T-helper 2 cell treated with Interferon-gamma antibody and Interleukin-4, amounts not matched to agents 100 ng/mL and 5 ng/mL, for 36 hours (primary cell): ENCODE measurements around the gene PIK3C2B. TPM values are rescaled to one million over a fixed set of nuclear protein-coding genes. Genes with fewer than 3 reads are reported as not detected.
"Not testable (repeated sequence)": the region's sequence is repeated elsewhere in the genome, so short reads cannot be mapped to it uniquely, and the experiment has no call there.

Experiments used
- intact Hi-C: fragments of 100-400 bp; cut with micrococcal nuclease; formaldehyde crosslinking; loops from one replicate; pipeline ENCODE4 v1.15.1; 2023
- total RNA-seq: library from RNA; stranded (reverse); gene quantifications from 2 replicates; pipeline ENCODE4 v1.2.3, GENCODE V29; 2022

PIK3C2B gene
- total RNA-seq, 1 donor from 2014 or later: 17.1 TPM

GRCh38 chr1:204507317-204508105 is 12.9 kb upstream of the PIK3C2B start:
- intact Hi-C loops: loop anchor here (1.0 to 5.0 kb wide), 5 partner anchors 9 to 300 kb away; partner anchors contain the start of genes MDM4 and PPP1R15B

GRCh38 chr1:204506969-204507316 is 12.3 kb upstream of the PIK3C2B start:
- intact Hi-C loops: loop anchor here (1.0 to 5.0 kb wide), 5 partner anchors 9 to 300 kb away; partner anchors contain the start of genes MDM4 and PPP1R15B

DNA sequence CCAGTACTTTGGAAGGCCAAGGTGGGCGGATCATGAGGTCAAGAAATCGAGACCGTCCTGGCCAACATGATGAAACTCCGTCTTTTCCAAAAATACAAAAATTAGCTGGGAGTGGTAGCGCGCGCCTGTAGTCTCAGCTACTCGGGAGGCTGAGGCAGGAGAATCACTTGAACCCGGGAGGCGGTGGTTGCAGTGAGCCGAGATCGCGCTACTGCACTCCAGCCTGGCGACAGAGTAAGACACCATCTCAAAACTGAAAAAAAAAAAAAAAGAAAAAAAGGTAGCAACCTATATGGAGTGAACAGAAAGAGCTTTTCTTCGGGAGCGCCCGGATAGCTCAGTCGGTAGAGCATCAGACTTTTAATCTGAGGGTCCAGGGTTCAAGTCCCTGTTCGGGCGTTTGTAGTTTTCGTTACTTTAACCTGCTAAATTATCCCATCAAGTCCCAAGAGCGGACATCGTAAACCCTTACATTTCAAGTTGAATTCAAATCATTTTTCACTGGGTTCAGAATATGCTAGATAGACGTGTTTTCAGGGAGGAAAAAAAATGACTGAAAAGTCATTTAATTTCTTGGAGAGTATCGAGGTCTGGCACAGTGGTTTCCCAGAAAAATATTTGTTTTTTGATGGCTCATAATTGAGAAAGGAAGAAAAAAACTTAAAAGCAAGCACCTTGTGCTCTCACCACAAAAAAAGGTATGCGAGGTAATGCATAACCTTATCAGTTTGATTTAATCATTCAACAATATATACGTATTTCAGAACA is 11.8 kb upstream of the PIK3C2B start:
- intact Hi-C loops: loop anchor here (2.0 to 5.0 kb wide), 2 partner anchors 38 to 301 kb away; no protein-coding TSS in a partner anchor

DNA sequence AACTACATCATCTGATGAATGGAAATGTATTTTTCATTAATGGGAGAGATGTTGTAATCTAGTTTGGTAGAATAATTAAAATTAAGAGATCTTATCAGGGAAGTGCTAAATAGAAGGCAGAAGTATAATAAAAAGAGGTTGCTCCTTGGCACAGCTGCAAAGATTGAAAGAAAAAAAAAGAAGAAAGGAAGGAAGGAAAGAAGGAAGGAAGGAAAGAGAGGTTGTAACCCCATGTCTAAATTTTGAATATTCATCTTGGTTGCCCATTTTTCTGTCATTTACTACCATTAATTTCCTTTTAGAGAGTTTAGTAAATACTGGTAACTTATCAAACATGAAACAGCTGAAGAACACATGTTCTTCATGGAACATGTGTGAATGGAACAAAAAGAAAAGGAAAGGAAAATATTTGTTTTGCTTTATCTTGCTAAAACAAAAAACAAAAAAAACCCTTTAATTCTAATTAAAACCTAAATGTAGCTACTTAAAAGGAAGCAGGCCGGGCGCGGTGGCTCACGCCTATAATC is 11.1 kb upstream of the PIK3C2B start:
- intact Hi-C loops: loop anchor here (2.0 to 5.0 kb wide), 2 partner anchors 39 to 302 kb away; no protein-coding TSS in a partner anchor

GRCh38 chr1:204503913-204504519 is 9.4 kb upstream of the PIK3C2B start:
- intact Hi-C loops: loop anchor here (1.0 kb wide), 3 partner anchors 58 to 342 kb away; no protein-coding TSS in a partner anchor

DNA sequence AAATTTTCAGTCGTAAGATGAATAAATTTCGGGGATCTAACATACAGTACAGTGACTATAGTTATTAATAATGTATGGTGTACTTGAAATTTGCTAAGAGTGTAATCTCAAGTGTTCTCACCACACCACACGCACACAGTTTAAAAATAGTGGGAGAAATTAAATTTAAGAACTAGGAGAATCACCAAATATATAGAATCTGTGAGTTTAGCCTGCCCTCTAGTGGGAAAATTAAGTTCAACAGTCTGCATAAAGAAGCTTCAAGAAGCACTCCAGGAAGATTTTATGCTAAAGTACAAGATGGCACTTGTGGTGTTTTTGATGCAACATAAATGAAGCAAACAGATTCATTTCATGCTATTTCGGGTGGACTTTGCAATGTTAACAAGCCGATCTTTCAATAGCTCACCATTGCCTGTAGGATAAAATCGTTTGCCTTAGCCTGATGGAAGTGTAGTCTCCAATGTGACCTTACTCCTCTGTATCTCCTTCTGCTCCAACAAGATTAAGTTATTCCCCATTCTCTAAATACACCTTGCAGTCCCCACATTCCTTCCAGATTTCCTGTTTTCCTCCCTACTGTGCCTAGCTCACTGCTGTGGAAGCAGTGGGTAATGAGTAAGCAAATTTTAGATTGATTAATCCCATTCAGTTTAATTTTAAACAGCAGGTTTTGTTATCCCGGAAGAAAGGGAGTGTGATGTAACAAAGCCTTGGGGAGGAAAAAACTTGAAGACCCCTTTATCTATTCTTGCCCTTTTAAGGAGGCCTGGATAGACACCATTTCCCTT is 8.7 kb upstream of the PIK3C2B start:
- intact Hi-C loops: loop anchor here (1.0 kb wide), 3 partner anchors 57 to 341 kb away; no protein-coding TSS in a partner anchor

DNA sequence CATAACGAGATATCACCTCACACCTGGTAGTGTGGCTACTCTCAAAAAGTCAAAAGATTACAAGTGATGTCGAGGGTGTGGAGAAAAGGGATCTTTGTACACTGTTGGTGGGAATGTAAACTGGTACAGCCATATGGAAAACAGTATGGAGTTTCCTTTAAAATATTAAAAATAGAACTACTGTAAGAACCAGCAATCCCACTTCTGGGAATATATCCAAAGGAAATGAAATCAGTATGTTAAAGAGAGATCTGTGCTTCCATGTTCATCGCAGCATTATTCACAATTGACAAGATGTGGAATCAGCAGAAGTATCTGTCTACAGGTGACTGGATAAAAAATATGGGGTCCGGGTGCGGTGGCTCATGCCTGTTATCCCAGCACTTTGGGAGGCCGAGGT is 7.6 kb upstream of the PIK3C2B start:
- intact Hi-C loops: no loop called here

DNA sequence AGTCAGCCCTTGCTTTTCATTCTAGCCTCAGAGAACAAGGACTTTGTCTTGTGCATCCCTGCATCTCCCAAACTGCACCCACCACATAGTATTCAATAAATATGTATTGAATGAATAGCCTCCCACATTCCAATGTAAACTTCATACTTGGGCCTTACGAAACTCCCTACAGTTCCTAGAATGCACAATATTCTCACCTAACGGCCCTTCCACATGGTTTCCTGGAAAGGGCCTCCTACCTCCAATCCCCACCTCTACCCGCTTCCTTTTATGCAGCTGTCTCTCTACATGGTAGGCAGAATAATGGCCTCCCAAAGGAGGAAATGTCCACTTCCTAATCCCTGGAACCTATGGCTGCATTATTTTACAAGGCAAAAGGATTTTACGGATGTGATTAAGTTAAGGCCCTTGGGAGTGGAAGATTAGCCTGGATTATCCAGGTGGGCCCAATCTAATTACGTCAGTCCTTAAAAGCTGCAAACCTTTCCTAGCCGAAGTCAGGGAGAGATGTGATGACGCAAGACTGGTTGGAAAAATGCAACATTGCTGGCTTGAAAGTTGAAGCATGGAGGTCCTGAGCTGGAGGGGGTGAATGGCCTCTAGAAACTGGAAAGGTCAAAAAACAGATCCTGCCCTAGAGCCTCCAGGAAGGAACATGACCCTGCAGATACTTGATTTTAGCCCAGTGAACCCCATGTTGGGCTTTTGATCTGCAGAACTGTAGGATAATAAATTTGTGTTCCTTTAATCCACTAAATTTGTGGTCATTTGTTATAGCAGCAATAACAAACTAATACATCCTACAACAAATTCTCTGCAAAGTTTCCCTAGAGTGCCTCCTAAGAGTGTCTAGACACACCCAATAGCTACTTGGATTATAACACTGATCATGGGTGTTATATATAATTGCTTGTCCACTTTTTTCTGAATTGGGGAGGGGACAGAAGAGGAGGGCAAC is 5.2 kb upstream of the PIK3C2B start:
- intact Hi-C loops: no loop called here

DNA sequence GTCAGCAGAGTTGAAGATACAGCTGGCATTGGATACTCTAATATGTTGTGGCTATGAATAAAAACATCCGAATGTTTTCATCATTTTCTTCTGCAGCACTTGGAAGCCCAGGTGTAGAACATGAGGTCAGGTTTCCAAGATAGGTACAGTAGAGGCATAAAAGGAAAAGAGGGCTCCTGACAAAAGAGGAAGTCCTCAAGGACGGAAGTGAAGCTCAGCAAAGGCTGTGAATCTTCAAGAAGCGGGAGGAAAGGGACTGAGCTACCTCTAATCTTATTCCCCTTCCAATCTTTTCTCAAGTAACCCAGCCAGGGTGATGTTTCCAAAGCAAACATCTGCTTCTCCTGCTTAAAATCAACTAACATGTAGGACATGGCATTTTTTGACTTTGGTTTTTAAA is 4.4 kb upstream of the PIK3C2B start:
- intact Hi-C loops: no loop called here

DNA sequence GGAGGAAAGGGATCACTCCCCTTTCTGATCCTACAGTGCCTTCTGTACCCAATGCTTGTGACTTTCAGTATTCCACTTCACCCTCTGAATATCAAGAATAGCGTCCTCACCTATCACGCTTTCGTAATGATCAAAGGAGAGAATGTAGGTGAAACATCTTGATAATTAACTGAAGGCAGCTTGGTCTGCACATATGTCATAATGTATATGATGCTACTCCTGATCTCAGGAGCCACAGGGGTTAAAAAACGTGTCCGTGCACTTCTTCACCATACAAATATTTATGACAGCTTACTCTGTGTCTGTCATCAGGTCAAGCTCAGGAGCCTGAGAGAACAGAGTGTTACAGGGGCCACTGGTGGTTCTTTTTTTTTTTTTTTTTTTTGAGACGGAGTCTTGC is 1.2 kb upstream of the PIK3C2B start:
- intact Hi-C loops: loop anchor here (1.0 kb wide), 1 partner anchor 84 kb away; the partner anchor contains the start of gene PPP1R15B

DNA sequence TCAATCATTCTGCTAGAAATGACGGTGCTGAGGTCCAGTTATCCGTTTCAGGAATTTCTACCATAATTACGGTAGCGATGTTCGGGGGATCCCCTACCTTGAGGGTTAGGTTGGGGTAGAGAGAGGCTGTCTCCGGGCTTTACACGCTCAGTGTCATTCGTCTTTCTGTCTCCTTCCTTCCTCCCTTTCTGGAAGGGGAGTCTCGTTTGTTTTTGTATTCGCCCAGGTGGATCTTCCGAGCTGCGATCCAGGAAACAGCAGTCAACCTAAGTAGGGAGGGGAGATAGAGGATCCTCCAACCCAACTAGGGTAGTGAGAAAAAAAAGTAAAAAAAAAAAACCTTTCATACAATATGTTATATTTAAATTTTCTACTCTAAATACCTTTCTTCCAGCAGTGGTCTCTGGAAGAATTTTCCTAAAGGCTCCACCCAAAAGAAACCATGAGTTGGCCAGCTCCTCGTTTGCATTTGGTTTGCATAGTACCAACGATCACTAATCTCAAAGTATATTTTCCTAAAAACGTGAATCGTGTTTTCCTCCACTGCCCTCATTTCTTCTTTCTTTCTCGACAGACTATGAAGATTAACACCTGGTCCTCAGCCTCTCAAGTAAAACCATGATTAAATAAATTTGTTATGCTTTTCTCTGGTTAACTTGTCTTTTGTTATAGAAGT is 611 bp upstream of the PIK3C2B start:
- intact Hi-C loops: loop anchor here (1.0 kb wide), 1 partner anchor 84 kb away; the partner anchor contains the start of gene PPP1R15B

GRCh38 chr1:204493984-204494280 is 673 bp downstream of the PIK3C2B start:
- intact Hi-C loops: loop anchor here (1.0 kb wide), 2 partner anchors 48 to 313 kb away; no protein-coding TSS in a partner anchor

DNA sequence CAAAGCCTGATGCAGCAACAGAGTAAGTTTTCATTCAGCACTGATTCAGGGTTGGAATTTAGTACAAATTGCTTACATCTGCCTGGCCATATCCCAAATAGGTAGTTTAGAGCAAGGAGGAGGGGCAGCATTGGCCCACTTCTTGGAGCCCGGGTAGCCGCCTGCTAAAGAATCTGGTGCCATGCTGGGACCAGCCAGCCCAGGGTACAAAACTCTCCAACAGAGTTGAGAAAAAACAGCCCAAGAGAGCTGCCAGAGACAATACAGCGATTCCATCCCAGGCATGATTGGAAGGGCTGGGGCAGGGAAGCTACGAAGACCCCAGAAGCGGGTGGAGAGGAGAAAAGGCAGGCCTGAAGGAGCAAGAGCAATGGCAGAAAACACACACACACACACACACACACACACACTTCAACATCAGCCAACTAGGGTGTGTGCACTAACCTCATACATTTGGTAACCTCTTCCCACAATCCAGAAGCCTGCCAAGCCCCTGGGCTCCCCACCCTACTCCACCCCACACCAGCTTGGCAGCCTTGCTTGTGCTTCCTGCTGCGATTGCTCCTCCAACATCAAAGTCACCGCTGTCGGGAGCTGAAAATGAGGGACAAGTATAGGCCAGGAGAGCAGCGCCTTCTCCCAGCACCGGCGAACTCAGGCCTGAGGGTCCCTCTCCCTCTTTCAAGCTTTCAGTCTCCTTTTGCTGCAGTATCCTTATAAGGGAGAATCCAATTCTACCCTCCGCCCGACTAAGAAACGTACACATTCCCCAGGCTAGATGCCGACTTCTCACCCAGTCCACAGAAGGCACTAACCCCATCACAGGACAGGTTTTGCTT is 1.2 kb downstream of the PIK3C2B start:
- intact Hi-C loops: no loop called here

DNA sequence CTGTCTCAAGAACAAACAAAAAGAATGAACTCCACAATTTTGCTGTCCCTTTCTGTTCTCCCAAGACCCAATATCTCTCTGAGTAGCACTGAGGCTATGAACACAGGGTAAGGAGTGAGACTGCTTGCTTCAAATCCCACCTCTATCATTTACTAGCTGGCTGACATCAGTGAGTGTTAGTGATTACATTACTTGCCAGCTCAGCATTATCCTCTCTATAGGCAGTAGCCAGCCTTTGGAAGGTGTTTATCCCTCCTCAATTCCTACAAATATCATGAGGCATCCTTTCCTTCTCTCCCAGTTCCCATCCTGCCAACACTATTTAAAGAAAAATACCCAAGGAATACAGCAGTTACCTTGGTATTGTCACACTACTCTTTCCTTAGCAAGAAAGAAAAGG is 3.0 kb downstream of the PIK3C2B start:
- intact Hi-C loops: no loop called here

GRCh38 chr1:204487256-204487615 is 7.4 kb downstream of the PIK3C2B start:
- intact Hi-C loops: no loop called here

DNA sequence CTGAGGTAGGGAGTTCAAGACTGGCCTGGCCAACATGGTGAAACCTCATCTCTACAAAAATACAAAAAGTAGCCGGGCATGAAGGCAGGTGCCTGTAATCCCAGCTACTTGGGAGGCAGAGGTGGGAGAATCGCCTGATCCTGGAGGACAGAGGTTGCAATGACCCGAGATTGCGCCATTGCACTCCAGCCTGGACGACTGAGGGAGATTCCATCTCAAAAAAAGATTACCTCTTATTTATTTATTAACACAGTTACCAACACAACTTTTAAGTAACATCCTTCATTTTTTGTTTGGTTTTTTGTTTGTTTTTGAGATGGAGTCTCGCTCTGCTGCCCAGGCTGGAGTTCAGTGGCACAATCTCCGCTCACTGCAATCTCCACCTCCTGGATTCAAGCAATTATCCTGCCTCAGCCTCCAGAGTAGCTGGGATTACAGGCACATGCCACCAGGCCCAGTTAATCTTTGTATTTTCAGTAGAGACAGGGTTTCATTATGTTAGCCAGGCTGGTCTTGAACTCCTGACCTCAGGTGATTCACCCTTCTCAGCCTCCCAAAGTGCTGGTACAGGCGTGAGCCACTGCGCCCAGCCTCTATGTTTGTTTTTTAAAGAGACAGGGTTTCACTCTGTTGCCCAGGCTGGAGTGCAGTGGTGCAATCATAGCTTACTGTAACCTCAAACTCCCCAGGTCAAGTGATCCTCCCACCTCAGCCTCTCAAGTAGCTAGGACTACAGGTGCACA is 7.9 kb downstream of the PIK3C2B start:
- intact Hi-C loops: not testable (repeated sequence)

DNA sequence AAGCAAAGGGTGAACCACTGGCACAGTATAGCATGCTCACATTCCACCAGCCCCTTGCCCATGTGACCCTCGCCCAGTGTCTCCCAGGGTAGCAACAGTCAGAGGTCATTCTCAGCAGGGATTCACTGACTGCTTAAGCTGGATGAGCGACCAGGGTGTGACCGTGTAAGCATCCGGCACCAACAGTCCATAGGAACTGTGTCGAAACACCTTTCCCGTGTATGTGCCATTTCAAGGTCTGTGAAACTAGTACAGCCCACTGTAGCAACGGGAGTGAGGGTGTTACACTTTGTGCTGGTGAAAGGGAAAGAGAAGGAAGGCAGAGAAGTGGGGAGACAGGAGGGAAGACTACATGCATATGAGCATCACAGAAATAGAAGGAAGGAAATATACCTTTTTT is 10.8 kb downstream of the PIK3C2B start:
- intact Hi-C loops: no loop called here
